Uterus (tissue), 4 donors: ENCODE data around the gene KRIT1. TPM values are rescaled to one million over a fixed set of nuclear protein-coding genes. Genes with fewer than 3 reads are reported as not detected.
"Not testable (repeated sequence)": the region's sequence is repeated elsewhere in the genome, so short reads cannot be mapped to it uniquely, and the experiment has no call there.

ENCODE experiments used
- DNase-seq, 2 donors: peaks; one replicate each; pipeline ENCODE4 v3.0.0-alpha.2; 2019 to 2020
- H3K27ac ChIP-seq, 2 donors: fragments of 200-600 bp; sonication (generic); 1 replicate in 1 of 2; 2 replicates in 1 of 2; pipeline ENCODE4 v1.5.1; 2016 to 2018
- H3K27me3 ChIP-seq, 2 donors: fragments of 200-600 bp; sonication (generic); one replicate each; pipeline ENCODE4 v1.5.1; 2018 to 2019; ENCODE audit warnings: control low read depth in 1 of 2
- H3K36me3 ChIP-seq, 2 donors: fragments of 200-600 bp; sonication (generic); one replicate each; pipeline ENCODE4 v1.5.1; 2019; ENCODE audit warnings: control low read depth in 1 of 2
- H3K4me1 ChIP-seq, 2 donors: fragments of 200-600 bp; sonication (generic); one replicate each; pipeline ENCODE4 v1.5.1; 2018 to 2019; ENCODE audit warnings: control low read depth in 1 of 2
- H3K4me3 ChIP-seq, 2 donors: fragments of 200-600 bp; sonication (generic); 1 replicate in 1 of 2; 2 replicates in 1 of 2; pipeline ENCODE4 v1.5.1; 2018 to 2019; ENCODE audit warnings: mild to moderate bottlenecking in 1 of 2
- H3K9me3 ChIP-seq, 2 donors: fragments of 200-600 bp; sonication (generic); one replicate each; pipeline ENCODE4 v1.5.1; 2019; ENCODE audit warnings: control low read depth in 1 of 2
- CTCF ChIP-seq, 4 experiments: fragments of 200-600 bp in 2 of 4; fragments of 450-650 bp in 2 of 4; sonication (generic) in 2 of 4; IDR thresholded peaks; one replicate each; pipeline ENCODE4 v1.5.1; 2016 to 2019; ENCODE audit warnings: antibody characterized with exemption in 4 of 4, mild to moderate bottlenecking in 2 of 4, moderate library complexity in 1 of 4
- POLR2A ChIP-seq, 2 donors: fragments of 450-650 bp; IDR thresholded peaks; one replicate each; pipeline ENCODE4 v1.6.1; 2016; ENCODE audit warnings: antibody characterized with exemption in 2 of 2, mild to moderate bottlenecking in 1 of 2, moderate library complexity in 1 of 2
- intact Hi-C: fragments of 100-400 bp; cut with DNase I; formaldehyde crosslinking; loops from one replicate; pipeline ENCODE4 v1.15.1; 2023; ENCODE audit warnings: low total_unique reads
- total RNA-seq, 4 donors: library from RNA; depleted of rRNA in 3 of 4; stranded (reverse); fragments of >200 nt in 3 of 4; gene quantifications; one replicate each; pipeline versions ENCODE4 v1.1.0 to v1.2.4, GENCODE V29; 2014 to 2023
- donor health status: DM: yes; HTN: yes; CAD: no.

KRIT1 gene
- total RNA-seq, 4 donors from 2014 or later, result 63.3 to 161 (median 101) TPM

- intact Hi-C loops, result no loop called here
These were observed 13.3 kb upstream of the KRIT1 start for GRCh38 chr7:92259062-92259461.

GRCh38 chr7:92255308-92255707, 9.6 kb upstream of the KRIT1 start:
- Histone ChIP-seq H3K27me3 (no peaks in the 10 kb centered on the region), H3K36me3 (no peaks in the 10 kb centered on the region), H3K9me3 (no peaks in the 10 kb centered on the region), H3K27ac (no peak overlapping the region), H3K4me1 (no peaks in the 10 kb centered on the region), H3K4me3 (no peak overlapping the region)
- intact Hi-C loops, result no loop called here
- no peak for TF ChIP-seq POLR2A (IDR thresholded peaks at IDR 0.05)
- TF ChIP-seq CTCF (IDR thresholded peaks at IDR 0.05), result no peak
- DNase-seq, result no peak

More at GRCh38 chr7:92259062-92259461, 13.3 kb upstream of the KRIT1 start:
- Histone ChIP-seq H3K4me3 (no peak overlapping the region), H3K4me1 (no peaks in the 10 kb centered on the region), H3K27me3 (no peaks in the 10 kb centered on the region), H3K27ac (no peak overlapping the region), H3K9me3 (no peaks in the 10 kb centered on the region), H3K36me3 (no peaks in the 10 kb centered on the region)
- TF ChIP-seq POLR2A (IDR thresholded peaks at IDR 0.05), result no peak
- no peak for TF ChIP-seq CTCF (IDR thresholded peaks at IDR 0.05)
- DNase-seq, result no peak

GRCh38 chr7:92254800-92255199, 9.1 kb upstream of the KRIT1 start:
- DNase-seq, H3K36me3 ChIP-seq, intact Hi-C loops, H3K27me3 ChIP-seq, H3K9me3 ChIP-seq, H3K4me1 ChIP-seq, H3K4me3 ChIP-seq, H3K27ac ChIP-seq: not testable (repeated sequence)

GRCh38 chr7:92253251-92253650, 7.5 kb upstream of the KRIT1 start:
- no peak overlapping the region for H3K4me3 ChIP-seq
- H3K4me1 ChIP-seq, result peaks cover 0 to under 1% of the 10 kb centered on the region in 2 donors
- intact Hi-C loops, result no loop called here
- H3K36me3 ChIP-seq, result no peaks in the 10 kb centered on the region
- no peak for TF ChIP-seq CTCF (IDR thresholded peaks at IDR 0.05)
- TF ChIP-seq POLR2A (IDR thresholded peaks at IDR 0.05), result no peak
- no peak overlapping the region for H3K27ac ChIP-seq
- DNase-seq, result no peak
- no peaks in the 10 kb centered on the region for H3K9me3 ChIP-seq
- H3K27me3 ChIP-seq, result no peaks in the 10 kb centered on the region

GRCh38 chr7:92251181-92251580, 5.5 kb upstream of the KRIT1 start:
- no peak for DNase-seq
- no peak for TF ChIP-seq POLR2A (IDR thresholded peaks at IDR 0.05)
- H3K9me3 ChIP-seq, result no peaks in the 10 kb centered on the region
- H3K36me3 ChIP-seq, result no peaks in the 10 kb centered on the region
- H3K27me3 ChIP-seq, result no peaks in the 10 kb centered on the region
- peaks cover 0 to 4% of the 10 kb centered on the region in 2 donors for H3K4me1 ChIP-seq
- intact Hi-C loops, result no loop called here
- H3K27ac ChIP-seq, result no peak overlapping the region
- no peak overlapping the region for H3K4me3 ChIP-seq

GRCh38 chr7:92250603-92251002, 4.9 kb upstream of the KRIT1 start:
- Histone ChIP-seq H3K4me1 (peaks cover 0 to 4% of the 10 kb centered on the region in 2 donors), H3K27me3 (no peaks in the 10 kb centered on the region), H3K4me3 (no peak overlapping the region), H3K27ac (no peak overlapping the region), H3K36me3 (no peaks in the 10 kb centered on the region), H3K9me3 (no peaks in the 10 kb centered on the region)
- intact Hi-C loops, result no loop called here
- DNase-seq, result no peak
- TF ChIP-seq POLR2A (IDR thresholded peaks at IDR 0.05), result no peak
- TF ChIP-seq CTCF (IDR thresholded peaks at IDR 0.05), result no peak
